Measurements from ENCODE around the gene TM9SF4. TPM values are rescaled to one million over a fixed set of nuclear protein-coding genes. Genes with fewer than 3 reads are reported as not detected.
A peak's percentile ranks its signal among the peaks of the same experiment; 100 is the strongest.
"Not testable (repeated sequence)": the region's sequence is repeated elsewhere in the genome, so short reads cannot be mapped to it uniquely, and the experiment has no call there.

TM9SF4 gene
- total RNA-seq, 2 donors from 2014 or later: 77.2 to 84.8 TPM

DNA sequence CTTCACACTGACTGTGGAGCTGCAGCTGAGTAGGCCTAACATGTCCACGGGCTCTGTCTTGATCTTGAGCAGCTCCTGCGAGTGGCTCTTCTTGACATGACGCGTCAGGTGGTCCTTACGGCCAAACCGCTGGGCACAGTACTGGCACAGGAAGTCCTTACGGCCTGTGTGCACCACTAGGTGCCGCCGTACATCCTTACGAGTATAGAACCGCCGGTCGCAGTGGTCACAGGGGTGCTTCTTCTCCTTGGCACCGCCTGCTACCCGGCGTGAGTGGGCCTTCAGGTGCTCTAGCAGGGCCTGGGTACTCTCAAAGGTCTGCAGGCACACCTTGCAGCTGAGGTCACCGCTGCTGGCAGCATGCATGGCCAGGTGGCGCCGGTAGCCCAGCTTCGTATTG, 87.6 kb downstream of the TM9SF4 start:
- DNase-seq; H3K4me3 Mint-ChIP-seq; H3K27ac ChIP-seq (ENCODE audit: low read depth, low read length); H3K4me1 Mint-ChIP-seq; H3K27me3 Mint-ChIP-seq (ENCODE audit: insufficient read depth); H3K4me3 ChIP-seq (ENCODE audit: low read length); H3K9me3 Mint-ChIP-seq; H3K9me3 ChIP-seq (ENCODE audit: control insufficient read depth, low read length); H3K27ac Mint-ChIP-seq; H3K4me1 ChIP-seq (ENCODE audit: control insufficient read depth, insufficient read depth, low read length); H3K27me3 ChIP-seq (ENCODE audit: control insufficient read depth, insufficient read depth, low read length, poor library complexity, severe bottlenecking); H3K9ac ChIP-seq (ENCODE audit: extremely low read depth, low read length, poor library complexity, severe bottlenecking): not testable (repeated sequence)
- H3K36me3 ChIP-seq (ENCODE audit: control insufficient read depth, insufficient read depth, low read length): peaks cover 72% of the 10 kb centered on the region
- peaks cover 71% of the 10 kb centered on the region for H3K36me3 Mint-ChIP-seq (ENCODE audit: low read depth)
- TF ChIP-seq, protein P1, sequence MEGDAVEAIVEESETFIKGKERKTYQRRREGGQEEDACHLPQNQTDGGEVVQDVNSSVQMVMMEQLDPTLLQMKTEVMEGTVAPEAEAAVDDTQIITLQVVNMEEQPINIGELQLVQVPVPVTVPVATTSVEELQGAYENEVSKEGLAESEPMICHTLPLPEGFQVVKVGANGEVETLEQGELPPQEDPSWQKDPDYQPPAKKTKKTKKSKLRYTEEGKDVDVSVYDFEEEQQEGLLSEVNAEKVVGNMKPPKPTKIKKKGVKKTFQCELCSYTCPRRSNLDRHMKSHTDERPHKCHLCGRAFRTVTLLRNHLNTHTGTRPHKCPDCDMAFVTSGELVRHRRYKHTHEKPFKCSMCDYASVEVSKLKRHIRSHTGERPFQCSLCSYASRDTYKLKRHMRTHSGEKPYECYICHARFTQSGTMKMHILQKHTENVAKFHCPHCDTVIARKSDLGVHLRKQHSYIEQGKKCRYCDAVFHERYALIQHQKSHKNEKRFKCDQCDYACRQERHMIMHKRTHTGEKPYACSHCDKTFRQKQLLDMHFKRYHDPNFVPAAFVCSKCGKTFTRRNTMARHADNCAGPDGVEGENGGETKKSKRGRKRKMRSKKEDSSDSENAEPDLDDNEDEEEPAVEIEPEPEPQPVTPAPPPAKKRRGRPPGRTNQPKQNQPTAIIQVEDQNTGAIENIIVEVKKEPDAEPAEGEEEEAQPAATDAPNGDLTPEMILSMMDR (conservative IDR thresholded peaks at IDR 0.05): peak; percentile 51
- WGBS, 2 experiments (ENCODE audit: insufficient coverage in 1 of 2, insufficient read length in 1 of 2): 93 to 99% methylated on average over 16 to 20 of the region's 20 CpGs

DNA sequence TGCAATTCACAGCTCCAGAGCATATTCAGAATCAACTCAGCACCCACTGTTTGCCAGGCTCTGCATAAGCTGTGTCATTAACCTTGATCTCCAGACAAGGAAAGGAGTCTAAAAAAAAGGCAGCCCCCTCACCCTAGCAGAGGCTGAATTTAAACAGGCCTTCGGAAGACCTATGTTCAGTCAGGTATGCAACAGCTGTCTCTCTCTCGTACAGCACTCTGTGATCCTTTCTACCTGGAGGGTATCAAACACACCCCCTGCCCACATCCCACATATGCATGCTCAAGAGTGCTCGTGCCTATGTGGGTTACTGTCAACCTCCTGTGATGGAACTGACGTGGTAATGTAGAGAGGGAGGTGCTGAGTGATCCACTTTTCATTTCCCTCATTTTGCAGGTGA, 89.5 kb downstream of the TM9SF4 start:
- no peaks in the 10 kb centered on the region for H3K27me3 ChIP-seq (ENCODE audit: control insufficient read depth, insufficient read depth, low read length, poor library complexity, severe bottlenecking)
- Mint-ChIP-seq H3K4me1 (peaks cover 15% of the 10 kb centered on the region), H3K36me3 (ENCODE audit: low read depth) (peaks cover 73% of the 10 kb centered on the region), H3K4me3 (no peak overlapping the region), H3K27ac (no peak overlapping the region), H3K27me3 (ENCODE audit: insufficient read depth) (no peaks in the 10 kb centered on the region), H3K9me3 (no peaks in the 10 kb centered on the region)
- no peaks in the 10 kb centered on the region for H3K4me1 ChIP-seq (ENCODE audit: control insufficient read depth, insufficient read depth, low read length)
- H3K4me3 ChIP-seq (ENCODE audit: low read length): no peak overlapping the region
- TF ChIP-seq, protein P1 (conservative IDR thresholded peaks at IDR 0.05): no peak
- no peak overlapping the region for H3K9ac ChIP-seq (ENCODE audit: extremely low read depth, low read length, poor library complexity, severe bottlenecking)
- 95 to 100% methylated on average over 2 to 4 of the region's 4 CpGs for WGBS, 2 experiments (ENCODE audit: insufficient coverage in 1 of 2, insufficient read length in 1 of 2)
- H3K9me3 ChIP-seq (ENCODE audit: control insufficient read depth, low read length): no peaks in the 10 kb centered on the region
- no peak overlapping the region for H3K27ac ChIP-seq (ENCODE audit: low read depth, low read length)
- H3K36me3 ChIP-seq (ENCODE audit: control insufficient read depth, insufficient read depth, low read length): peaks cover 79% of the 10 kb centered on the region
- no peak for DNase-seq

DNA sequence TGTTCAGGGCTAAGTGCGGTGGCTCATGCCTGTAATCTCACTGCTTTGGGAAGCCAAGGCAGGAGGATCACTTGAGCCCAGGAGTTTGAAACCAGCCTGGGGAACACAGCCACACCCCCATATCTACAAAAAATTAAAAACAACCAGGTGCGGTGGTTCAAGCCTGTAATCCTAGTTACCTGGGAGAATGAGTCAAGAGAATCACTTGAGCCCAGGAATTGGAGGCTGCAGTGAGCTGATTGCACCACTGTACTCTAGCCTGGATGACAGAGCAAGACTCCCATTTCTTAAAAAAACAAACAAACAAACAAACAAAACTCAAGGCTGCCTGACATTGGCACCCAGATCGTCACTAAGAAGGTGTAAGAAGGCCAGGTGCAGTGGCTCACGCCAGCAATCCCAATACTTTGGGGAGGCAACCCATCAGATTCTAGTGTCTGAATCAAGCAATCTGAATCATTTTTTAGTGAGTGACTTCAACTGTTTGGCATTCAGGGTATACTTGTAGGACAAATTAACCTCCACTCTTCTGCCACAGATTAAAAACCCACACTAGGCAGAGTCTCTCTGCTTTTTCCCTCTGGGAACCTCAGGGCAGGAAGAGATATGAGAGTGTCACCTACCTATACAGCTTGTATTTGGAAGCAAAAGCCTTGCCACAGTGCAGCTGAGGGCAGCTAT, 91.9 kb downstream of the TM9SF4 start:
- Histone ChIP-seq H3K27me3 (ENCODE audit: control insufficient read depth, insufficient read depth, low read length, poor library complexity, severe bottlenecking) (no peaks in the 10 kb centered on the region), H3K9ac (ENCODE audit: extremely low read depth, low read length, poor library complexity, severe bottlenecking) (no peak overlapping the region), H3K36me3 (ENCODE audit: control insufficient read depth, insufficient read depth, low read length) (peaks cover 59% of the 10 kb centered on the region), H3K4me1 (ENCODE audit: control insufficient read depth, insufficient read depth, low read length) (peaks cover 7% of the 10 kb centered on the region), H3K4me3 (ENCODE audit: low read length) (no peak overlapping the region), H3K9me3 (ENCODE audit: control insufficient read depth, low read length) (no peaks in the 10 kb centered on the region), H3K27ac (ENCODE audit: low read depth, low read length) (no peak overlapping the region)
- Mint-ChIP-seq H3K4me3 (no peak overlapping the region), H3K27me3 (ENCODE audit: insufficient read depth) (no peaks in the 10 kb centered on the region), H3K9me3 (no peaks in the 10 kb centered on the region), H3K36me3 (ENCODE audit: low read depth) (peaks cover 55% of the 10 kb centered on the region), H3K27ac (no peak overlapping the region), H3K4me1 (peaks cover 38% of the 10 kb centered on the region)
- TF ChIP-seq, protein P1 (conservative IDR thresholded peaks at IDR 0.05): no peak
- no peak for DNase-seq
- WGBS, 2 experiments (ENCODE audit: insufficient coverage in 1 of 2, insufficient read length in 1 of 2): 83 to 96% methylated on average over 2 to 4 of the region's 4 CpGs

All from endodermal cell (in vitro differentiated cells).